Measurements from ENCODE around the gene FOXO3. TPM values are rescaled to one million over a fixed set of nuclear protein-coding genes. Genes with fewer than 3 reads are reported as not detected.

The FOXO3 gene
- total RNA-seq, 4 donors from 2014 or later: 111 to 293 (median 183) TPM

DNA sequence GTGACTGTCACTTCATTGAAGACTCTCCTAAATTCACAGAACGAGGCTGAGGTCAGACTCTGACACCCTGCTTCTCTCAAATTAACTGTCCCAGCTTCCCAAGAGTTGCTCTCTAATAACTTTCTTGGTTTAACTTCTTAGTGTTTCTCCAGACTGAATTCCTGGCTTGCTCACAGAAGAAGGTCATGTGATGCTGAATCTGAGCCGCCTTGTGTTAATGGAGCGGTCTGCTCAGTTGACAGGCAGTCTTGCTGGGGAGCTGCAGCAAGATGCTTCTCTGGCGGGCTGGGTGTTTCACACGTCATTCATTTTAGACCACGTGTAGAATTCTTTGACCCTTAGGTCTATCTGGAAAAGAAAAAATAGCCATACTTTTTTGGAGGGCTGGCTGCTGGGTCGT is 107.3 kb downstream of the FOXO3 start:
- peaks cover 0 to 25% of the 10 kb centered on the region in 2 donors for H3K36me3 ChIP-seq
- ATAC-seq: peak; percentile 74 to 89
- H3K27me3 ChIP-seq: no peaks in the 10 kb centered on the region
- peak overlapping the region; percentile 49 to 72 (median 65) for H3K27ac ChIP-seq
- no peaks in the 10 kb centered on the region for H3K9me3 ChIP-seq
- DNase-seq: peak; percentile 61 to 64
- intact Hi-C loops (cut with DNase I; ENCODE audit: low total_unique reads) (loop anchor here (5.0 kb wide), 1 partner anchor 424 kb away; the partner anchor contains the start of gene SESN1), in situ Hi-C loops (cut with MboI; ENCODE audit: low sequenced_read_pairs in 4 of 4) (loop anchor here in 2 of 4 donors (25.0 kb wide), 2 partner anchors 106 to 419 kb away; partner anchors contain the start of genes CEP57L1 (in 1 of the 2), FOXO3 (in 1 of the 2) and SESN1 (in 1 of the 2))
- H3K4me1 ChIP-seq: peaks cover 82 to 85% of the 10 kb centered on the region in 2 donors
- H3K4me3 ChIP-seq: peak overlapping the region in 2 of 4 donors; percentile 2 to 22
- TF ChIP-seq, protein P1, sequence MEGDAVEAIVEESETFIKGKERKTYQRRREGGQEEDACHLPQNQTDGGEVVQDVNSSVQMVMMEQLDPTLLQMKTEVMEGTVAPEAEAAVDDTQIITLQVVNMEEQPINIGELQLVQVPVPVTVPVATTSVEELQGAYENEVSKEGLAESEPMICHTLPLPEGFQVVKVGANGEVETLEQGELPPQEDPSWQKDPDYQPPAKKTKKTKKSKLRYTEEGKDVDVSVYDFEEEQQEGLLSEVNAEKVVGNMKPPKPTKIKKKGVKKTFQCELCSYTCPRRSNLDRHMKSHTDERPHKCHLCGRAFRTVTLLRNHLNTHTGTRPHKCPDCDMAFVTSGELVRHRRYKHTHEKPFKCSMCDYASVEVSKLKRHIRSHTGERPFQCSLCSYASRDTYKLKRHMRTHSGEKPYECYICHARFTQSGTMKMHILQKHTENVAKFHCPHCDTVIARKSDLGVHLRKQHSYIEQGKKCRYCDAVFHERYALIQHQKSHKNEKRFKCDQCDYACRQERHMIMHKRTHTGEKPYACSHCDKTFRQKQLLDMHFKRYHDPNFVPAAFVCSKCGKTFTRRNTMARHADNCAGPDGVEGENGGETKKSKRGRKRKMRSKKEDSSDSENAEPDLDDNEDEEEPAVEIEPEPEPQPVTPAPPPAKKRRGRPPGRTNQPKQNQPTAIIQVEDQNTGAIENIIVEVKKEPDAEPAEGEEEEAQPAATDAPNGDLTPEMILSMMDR (IDR thresholded peaks at IDR 0.05 in 4 of 5, conservative IDR thresholded peaks at IDR 0.05 in 1 of 5): no peak
- TF ChIP-seq POLR2A (IDR thresholded peaks at IDR 0.05): peak; percentile 20 to 54

DNA sequence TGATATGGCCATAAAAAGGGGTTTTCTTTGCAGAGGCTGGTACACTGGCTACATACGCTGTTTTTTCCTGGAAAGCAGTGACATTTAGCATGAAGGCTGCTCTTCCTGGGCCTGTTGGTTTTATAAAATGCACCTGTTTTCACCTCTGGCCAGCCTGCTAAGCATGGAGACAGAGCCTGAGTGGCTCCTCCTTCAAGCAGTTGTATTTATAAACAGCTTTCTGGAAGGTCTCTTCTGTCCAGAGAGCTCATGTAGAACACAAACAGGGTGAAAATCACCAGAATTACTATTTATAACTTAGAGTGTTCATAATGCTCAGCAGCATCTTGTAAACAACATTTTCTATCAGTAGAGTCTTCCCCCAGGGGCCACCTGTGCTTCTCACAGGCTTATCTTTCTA is 109.0 kb downstream of the FOXO3 start:
- intact Hi-C loops (cut with DNase I; ENCODE audit: low total_unique reads): loop anchor here (5.0 kb wide), 1 partner anchor 423 kb away; the partner anchor contains the start of gene SESN1
- peak overlapping the region in 1 of 4 donors; percentile 8 for H3K4me3 ChIP-seq
- TF ChIP-seq, protein P1 (IDR thresholded peaks at IDR 0.05 in 4 of 5, conservative IDR thresholded peaks at IDR 0.05 in 1 of 5): no peak
- TF ChIP-seq POLR2A (IDR thresholded peaks at IDR 0.05): no peak
- peaks cover 99 to 100% of the 10 kb centered on the region in 2 donors for H3K4me1 ChIP-seq
- H3K36me3 ChIP-seq: peaks cover 0 to 20% of the 10 kb centered on the region in 2 donors
- H3K9me3 ChIP-seq: no peaks in the 10 kb centered on the region
- H3K27me3 ChIP-seq: no peaks in the 10 kb centered on the region
- H3K27ac ChIP-seq: peak overlapping the region; percentile 19 to 72 (median 65)
- in situ Hi-C loops (cut with MboI; ENCODE audit: low sequenced_read_pairs in 4 of 4): loop anchor here in 3 of 4 donors (10.0 to 25.0 kb wide), 3 partner anchors 85 to 418 kb away; partner anchors contain the start of genes CEP57L1 (in 1 of the 3), FOXO3 (in 1 of the 3) and SESN1 (in 1 of the 3)
- no peak for DNase-seq
- ATAC-seq: peak in 1 of 2 donors; percentile 53

DNA sequence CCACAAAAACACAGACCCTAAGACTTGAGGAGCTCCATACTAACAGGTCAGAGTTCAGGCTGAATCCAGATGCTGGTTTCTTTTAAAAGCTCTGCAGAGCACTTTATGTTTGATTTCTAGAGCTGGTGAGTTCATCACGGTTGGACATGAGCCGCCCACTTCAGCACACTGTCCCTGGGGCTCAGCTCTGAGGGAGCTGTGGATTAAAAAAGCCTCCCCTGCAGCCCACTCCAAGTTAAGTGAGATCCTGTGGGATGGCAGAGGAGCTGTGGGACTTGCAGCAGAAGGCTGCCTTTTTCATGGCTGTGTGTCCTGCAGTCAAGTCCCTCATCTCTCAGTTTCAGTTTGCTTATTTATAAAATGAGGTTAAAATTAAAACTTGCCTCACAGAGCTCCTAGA is 110.5 kb downstream of the FOXO3 start:
- in situ Hi-C loops (cut with MboI; ENCODE audit: low sequenced_read_pairs in 4 of 4) (loop anchor here in 3 of 4 donors (10.0 to 25.0 kb wide), 3 partner anchors 86 to 416 kb away; partner anchors contain the start of genes CEP57L1 (in 1 of the 3), FOXO3 (in 1 of the 3) and SESN1 (in 1 of the 3)), intact Hi-C loops (cut with DNase I; ENCODE audit: low total_unique reads) (no loop called here)
- H3K9me3 ChIP-seq: no peaks in the 10 kb centered on the region
- DNase-seq (no peak), ATAC-seq (no peak)
- peak overlapping the region; percentile 11 to 72 (median 68) for H3K27ac ChIP-seq
- peaks cover 100% of the 10 kb centered on the region in 2 donors for H3K4me1 ChIP-seq
- TF ChIP-seq POLR2A (IDR thresholded peaks at IDR 0.05): no peak
- TF ChIP-seq, protein P1 (IDR thresholded peaks at IDR 0.05 in 4 of 5, conservative IDR thresholded peaks at IDR 0.05 in 1 of 5): no peak
- H3K4me3 ChIP-seq: peak overlapping the region in 1 of 4 donors; percentile 1
- H3K27me3 ChIP-seq: no peaks in the 10 kb centered on the region
- peaks cover 0 to 6% of the 10 kb centered on the region in 2 donors for H3K36me3 ChIP-seq

DNA sequence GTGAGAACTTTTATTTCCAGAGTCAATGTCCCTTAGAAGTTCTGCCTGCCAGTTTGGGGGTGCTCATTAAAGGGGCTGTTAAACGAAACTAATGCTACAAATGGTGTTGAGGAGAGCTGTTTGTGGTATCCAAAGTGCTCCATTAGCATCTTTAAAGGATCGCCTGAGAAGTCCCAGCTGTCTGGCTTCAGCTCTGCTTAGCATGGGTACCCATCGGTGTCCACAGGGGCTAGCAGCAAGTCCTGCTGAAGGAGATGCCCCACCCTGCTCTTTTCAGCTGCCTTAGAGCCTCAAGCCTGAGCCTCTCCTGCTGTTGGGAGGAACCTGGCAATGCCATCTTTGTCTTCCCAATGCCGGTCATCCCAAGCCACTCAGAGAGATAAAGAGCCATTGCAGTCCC is 111.1 kb downstream of the FOXO3 start:
- H3K36me3 ChIP-seq: peaks cover 0 to 6% of the 10 kb centered on the region in 2 donors
- in situ Hi-C loops (cut with MboI; ENCODE audit: low sequenced_read_pairs in 4 of 4) (loop anchor here in 3 of 4 donors (10.0 to 25.0 kb wide), 3 partner anchors 87 to 416 kb away; partner anchors contain the start of genes CEP57L1 (in 1 of the 3), FOXO3 (in 1 of the 3) and SESN1 (in 1 of the 3)), intact Hi-C loops (cut with DNase I; ENCODE audit: low total_unique reads) (no loop called here)
- DNase-seq (no peak), ATAC-seq (no peak)
- H3K27ac ChIP-seq: peak overlapping the region; percentile 11 to 72 (median 68)
- no peak overlapping the region for H3K4me3 ChIP-seq
- TF ChIP-seq, protein P1 (IDR thresholded peaks at IDR 0.05 in 4 of 5, conservative IDR thresholded peaks at IDR 0.05 in 1 of 5): no peak
- TF ChIP-seq POLR2A (IDR thresholded peaks at IDR 0.05): no peak
- H3K27me3 ChIP-seq: no peaks in the 10 kb centered on the region
- no peaks in the 10 kb centered on the region for H3K9me3 ChIP-seq
- peaks cover 100% of the 10 kb centered on the region in 2 donors for H3K4me1 ChIP-seq

Data from gastrocnemius medialis (tissue), 4 donors.